MM.1S (cell line): ENCODE data around the gene MIEN1.

Experiments used
- EZH2 ChIP-seq: fragments of 300-600 bp; sonication (generic); optimal IDR thresholded peaks from 2 replicates; pipeline ENCODE3; 2017; ENCODE audit warnings: low read depth, mild to moderate bottlenecking, antibody characterized with exemption, low read length, mixed read lengths
- EZH2phosphoT487 ChIP-seq: fragments of 300-600 bp; sonication (generic); IDR thresholded peaks from 2 replicates; pipeline ENCODE4 v1.6.1; 2018; ENCODE audit warnings: antibody characterized with exemption, low read length
- TF ChIP-seq, protein P1 (sequence below): fragments of 300-600 bp; sonication (generic); IDR thresholded peaks from 2 replicates; pipeline ENCODE4 v1.5.1; 2016; ENCODE audit warnings: antibody characterized with exemption, low read length, mixed read lengths

DNA sequence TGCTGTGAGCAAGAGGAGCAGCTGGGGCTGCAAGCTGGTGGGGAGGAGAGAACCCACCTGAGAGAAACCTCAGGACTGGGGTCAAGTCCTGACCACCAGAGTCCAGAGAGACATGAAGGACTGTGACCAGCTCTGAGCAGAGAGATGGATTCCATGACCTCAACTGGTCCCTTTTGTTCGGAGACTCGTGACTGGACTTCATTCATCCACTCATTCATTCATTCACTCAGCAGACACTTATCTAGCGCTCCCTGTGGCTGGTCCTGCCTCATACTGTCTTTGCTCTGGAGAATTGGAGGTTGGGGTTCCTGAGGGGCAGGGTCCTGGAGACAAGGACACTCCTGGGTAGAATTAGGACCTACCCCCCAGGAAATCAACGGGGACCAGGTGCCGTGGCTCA lies 26.4 kb downstream of the MIEN1 start:
- TF ChIP-seq, protein P1, sequence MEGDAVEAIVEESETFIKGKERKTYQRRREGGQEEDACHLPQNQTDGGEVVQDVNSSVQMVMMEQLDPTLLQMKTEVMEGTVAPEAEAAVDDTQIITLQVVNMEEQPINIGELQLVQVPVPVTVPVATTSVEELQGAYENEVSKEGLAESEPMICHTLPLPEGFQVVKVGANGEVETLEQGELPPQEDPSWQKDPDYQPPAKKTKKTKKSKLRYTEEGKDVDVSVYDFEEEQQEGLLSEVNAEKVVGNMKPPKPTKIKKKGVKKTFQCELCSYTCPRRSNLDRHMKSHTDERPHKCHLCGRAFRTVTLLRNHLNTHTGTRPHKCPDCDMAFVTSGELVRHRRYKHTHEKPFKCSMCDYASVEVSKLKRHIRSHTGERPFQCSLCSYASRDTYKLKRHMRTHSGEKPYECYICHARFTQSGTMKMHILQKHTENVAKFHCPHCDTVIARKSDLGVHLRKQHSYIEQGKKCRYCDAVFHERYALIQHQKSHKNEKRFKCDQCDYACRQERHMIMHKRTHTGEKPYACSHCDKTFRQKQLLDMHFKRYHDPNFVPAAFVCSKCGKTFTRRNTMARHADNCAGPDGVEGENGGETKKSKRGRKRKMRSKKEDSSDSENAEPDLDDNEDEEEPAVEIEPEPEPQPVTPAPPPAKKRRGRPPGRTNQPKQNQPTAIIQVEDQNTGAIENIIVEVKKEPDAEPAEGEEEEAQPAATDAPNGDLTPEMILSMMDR, result no peak
- TF ChIP-seq EZH2 (no peak), EZH2phosphoT487 (no peak)
